ENCODE data around the gene NELL1. TPM values are rescaled to one million over a fixed set of nuclear protein-coding genes. Genes with fewer than 3 reads are reported as not detected.

The NELL1 gene
- total RNA-seq, 1 experiment from 2014 or later: 0.22 TPM

DNA sequence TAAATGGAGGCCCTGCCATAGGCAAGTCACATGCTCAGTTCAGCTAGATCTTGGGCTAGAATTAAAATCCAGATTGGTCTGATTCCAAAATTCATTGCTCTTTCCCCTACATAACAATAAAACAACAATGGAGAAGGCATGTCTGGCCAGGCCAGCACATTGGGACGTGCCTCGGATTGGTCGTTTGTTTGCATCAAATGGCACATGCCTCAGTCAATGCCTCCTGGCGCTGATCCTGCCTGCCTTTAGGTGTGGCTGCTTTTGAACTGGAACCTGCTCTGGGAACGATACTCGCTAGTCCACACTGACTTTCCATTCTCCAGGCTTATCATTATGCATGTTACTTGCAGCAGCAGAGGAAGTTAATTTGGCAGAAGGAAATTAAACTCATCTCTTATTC, 322.1 kb downstream of the NELL1 start:
- no peak overlapping the region for H4K5ac ChIP-seq (ENCODE audit: insufficient read length, low read depth, low read length)
- H2AK5ac ChIP-seq (ENCODE audit: insufficient read length, low read length): no peak overlapping the region
- no peaks in the 10 kb centered on the region for H3K4me1 Mint-ChIP-seq
- H2BK15ac ChIP-seq (ENCODE audit: low read depth, low read length): no peak overlapping the region
- no peak overlapping the region for H3K27ac ChIP-seq (ENCODE audit: insufficient read length, low read depth, low read length)
- H2BK12ac ChIP-seq (ENCODE audit: insufficient read length, low read depth, low read length): no peak overlapping the region
- no peak overlapping the region for H2BK120ac ChIP-seq (ENCODE audit: low read depth, low read length, poor library complexity, severe bottlenecking)
- H3K9me3 Mint-ChIP-seq: no peaks in the 10 kb centered on the region; a peak in 1 of 5 replicates
- H3K27ac Mint-ChIP-seq: no peak overlapping the region
- no peaks in the 10 kb centered on the region for H3K79me1 ChIP-seq (ENCODE audit: insufficient read depth, low read depth, low read length, poor library complexity, severe bottlenecking)
- H3K36me3 Mint-ChIP-seq (ENCODE audit: insufficient read depth in 1 of 3, low read depth in 3 of 3): no peaks in the 10 kb centered on the region; a peak in 1 of 7 replicates
- no peak overlapping the region for H2BK5ac ChIP-seq (ENCODE audit: insufficient read length, low read length)
- no peaks in the 10 kb centered on the region for H4K20me1 ChIP-seq (ENCODE audit: control insufficient read depth, insufficient read depth, insufficient read length)
- no peak overlapping the region for H3K4me3 Mint-ChIP-seq
- no peak overlapping the region for H3K18ac ChIP-seq (ENCODE audit: insufficient read length, low read depth, low read length)
- no peak overlapping the region for H3K56ac ChIP-seq (ENCODE audit: insufficient read length, low read depth, low read length)
- no peaks in the 10 kb centered on the region for H3K27me3 Mint-ChIP-seq (ENCODE audit: low read depth)
- H2BK20ac ChIP-seq (ENCODE audit: low read depth, low read length, poor library complexity, severe bottlenecking): no peak overlapping the region
- DNase-seq: no peak
- H3K14ac ChIP-seq (ENCODE audit: insufficient read depth, low read length): no peak overlapping the region
- no peak overlapping the region for H2AFZ ChIP-seq (ENCODE audit: low read length)
- no peaks in the 10 kb centered on the region for H3K27me3 ChIP-seq (ENCODE audit: insufficient read depth, low read length)
- H3K4ac ChIP-seq (ENCODE audit: low read depth, low read length): no peak overlapping the region
- no peak overlapping the region for H3T11ph ChIP-seq (ENCODE audit: low read length)
- no peaks in the 10 kb centered on the region for H3K9me3 ChIP-seq (ENCODE audit: control insufficient read depth, low read depth, low read length)
- H3K9ac ChIP-seq (ENCODE audit: extremely low read depth, insufficient read length, low read length): no peak overlapping the region
- no CpG with 5 or more reads among the region's 6 CpGs for WGBS (ENCODE audit: extremely low coverage, insufficient read length, low lambda C conversion rate)
- no peak overlapping the region for H4K8ac ChIP-seq (replicated peaks; ENCODE audit: insufficient read length, low read depth, low read length)
- H3K23ac ChIP-seq (ENCODE audit: insufficient read length, low read depth, low read length): no peak overlapping the region
- H4K91ac ChIP-seq (ENCODE audit: insufficient read length, low read depth, low read length): no peak overlapping the region
- H3K23me2 ChIP-seq (ENCODE audit: insufficient read length, low read depth, low read length, poor library complexity, severe bottlenecking): no peaks in the 10 kb centered on the region
- no peak overlapping the region for H3K4me2 ChIP-seq (ENCODE audit: insufficient read depth, insufficient read length, low read length)
- no peak for TF ChIP-seq CTCF (conservative IDR thresholded peaks at IDR 0.05)
- H3K79me2 ChIP-seq (ENCODE audit: insufficient read depth, low read length): no peaks in the 10 kb centered on the region
- no peaks in the 10 kb centered on the region for H3K4me1 ChIP-seq (ENCODE audit: insufficient read depth, low read length)

Data from H9 (cell line).